K562 (cell line): ENCODE results near the gene SSTR1. TPM values are rescaled to one million over a fixed set of nuclear protein-coding genes. Genes with fewer than 3 reads are reported as not detected.

ENCODE experiments used
- ATAC-seq: fragments of 200-7000 bp; cut with Tn5 transposase; 3 replicates; pipeline ENCODE4 v1.9.1; 2020; ENCODE audit warnings: moderate library complexity
- BruUV-seq: library from RNA; stranded (reverse); fragments of 400-500 nt; replicated peaks from 2 replicates; lab custom pipeline; 2021; lab: Mats Ljungman, UMichigan
- CTCF ChIA-PET: fragments of 300-600 bp; formaldehyde crosslinking; extraction: SDS; loops from one replicate; lab custom pipeline; 2021; ENCODE audit warnings: low intra/inter-chr PET ratio; lab: Yijun Ruan, JAX
- POLR2A ChIA-PET: fragments of 300-600, 350-650 bp; sonication (Branson Sonifier 250); formaldehyde crosslinking; extraction: SDS; loops from one replicate; lab custom pipeline; 2021; ENCODE audit warnings: antibody characterized with exemption, inconsistent platforms; lab: Yijun Ruan, JAX
- DNase-seq, 4 experiments: peaks; one replicate each; pipeline versions ENCODE4 v3.0.0 to v3.0.0-alpha.2; 2011 to 2018; ENCODE audit warnings: low spot score in 3 of 4, mixed read lengths in 3 of 4; ENCODE audit errors: extremely low read depth in 1 of 4
- FAIRE-seq: peaks from 2 replicates; lab custom pipeline; 2011; peaks lifted over from hg19 to GRCh38; lab: Jason Lieb, UNC
- H2AFZ ChIP-seq: 2 replicates; pipeline ENCODE4 v1.6.0; 2011; ENCODE audit warnings: low read depth, low read length, control low read depth, inconsistent platforms
- H3K27ac ChIP-seq: fragments of 200-600 bp; 3 replicates; pipeline ENCODE4 v1.8.0; 2011; ENCODE audit warnings: low read depth, mild to moderate bottlenecking, control low read depth, inconsistent platforms, low read length, moderate library complexity, mixed read lengths; ENCODE audit errors: extremely low read depth
- H3K27me3 ChIP-seq, 2 experiments: fragments of 300-600 bp in 1 of 2; 2 replicates in 1 of 2; 3 replicates in 1 of 2; pipeline versions ENCODE4 v1.6.0 to v1.8.0; 2011; ENCODE audit warnings: inconsistent platforms in 2 of 2, low read length in 2 of 2, mild to moderate bottlenecking in 1 of 2, mixed read lengths in 1 of 2, moderate library complexity in 1 of 2; ENCODE audit not compliant: control insufficient read depth in 2 of 2, insufficient read depth in 2 of 2
- H3K36me3 ChIP-seq: fragments of 300-600 bp; 3 replicates; pipeline ENCODE4 v1.8.0; 2011; ENCODE audit warnings: mild to moderate bottlenecking, low read length, inconsistent platforms; ENCODE audit not compliant: control insufficient read depth, insufficient read depth
- H3K4me1 ChIP-seq, 2 experiments: fragments of 200-600 bp in 1 of 2; replicated peaks in 1 of 2; 2 replicates in 1 of 2; 3 replicates in 1 of 2; pipeline versions ENCODE4 v1.5.1 to v1.8.0; 2011; ENCODE audit warnings: inconsistent platforms in 2 of 2, low read length in 2 of 2, mild to moderate bottlenecking in 1 of 2, mixed read lengths in 1 of 2, moderate library complexity in 1 of 2; ENCODE audit not compliant: control insufficient read depth in 2 of 2, insufficient read depth in 2 of 2
- H3K4me2 ChIP-seq: 2 replicates; pipeline ENCODE4 v1.6.1; 2011; ENCODE audit warnings: low read length, control low read depth, inconsistent platforms, mixed read lengths; ENCODE audit not compliant: insufficient read depth
- H3K4me3 ChIP-seq: fragments of 200-600 bp; sonication (generic), shearing (Covaris generic); 2 replicates; pipeline ENCODE4 v1.5.1; 2016; ENCODE audit warnings: control low read depth, inconsistent platforms
- H3K79me2 ChIP-seq: fragments of 200-600 bp; 3 replicates; pipeline ENCODE4 v1.8.0; 2011; ENCODE audit warnings: low read length, inconsistent platforms; ENCODE audit not compliant: control insufficient read depth, insufficient read depth
- H3K9ac ChIP-seq, 2 experiments: 2 replicates each; pipeline versions ENCODE4 v1.6.0 to v1.6.1; 2011; ENCODE audit warnings: low read depth in 2 of 2, low read length in 2 of 2, control low read depth in 1 of 2, inconsistent platforms in 1 of 2, mild to moderate bottlenecking in 1 of 2, mixed read lengths in 1 of 2; ENCODE audit not compliant: insufficient read depth in 1 of 2
- H3K9me1 ChIP-seq: one replicate; pipeline ENCODE4 v1.6.0; 2011; ENCODE audit warnings: inconsistent platforms, mild to moderate bottlenecking, low read length, moderate library complexity; ENCODE audit not compliant: control insufficient read depth, insufficient read depth
- H3K9me3 ChIP-seq: replicated peaks from 2 replicates; pipeline ENCODE4 v1.5.1; 2011; ENCODE audit warnings: low read depth, low read length, inconsistent platforms; ENCODE audit not compliant: control insufficient read depth, insufficient read depth
- H4K20me1 ChIP-seq: replicated peaks from 2 replicates; pipeline ENCODE4 v1.6.1; 2011; ENCODE audit warnings: low read length, inconsistent platforms, mixed read lengths; ENCODE audit not compliant: control insufficient read depth, insufficient read depth
- FOXJ2 ChIP-seq: fragments of 200-800 bp; sonication (Bioruptor generic); IDR thresholded peaks from 2 replicates; pipeline ENCODE4 v1.6.1; 2016; ENCODE audit warnings: missing genetic modification characterization, missing compliant biosample characterization
- HCFC1 ChIP-seq: IDR thresholded peaks from 2 replicates; pipeline ENCODE4 v1.6.1; 2012; ENCODE audit warnings: low read depth, low read length, improper control_type of control experiment
- KAT8 ChIP-seq: fragments of 450-650 bp; IDR thresholded peaks from 2 replicates; pipeline ENCODE4 v1.6.1; 2016; ENCODE audit warnings: low read depth, mild to moderate bottlenecking
- OTX1 ChIP-seq: fragments of 450-650 bp; formaldehyde crosslinking; IDR thresholded peaks from 2 replicates; pipeline ENCODE4 v1.4.0; 2022; ENCODE audit warnings: mild to moderate bottlenecking
- POLR2AphosphoS2 ChIP-seq: IDR thresholded peaks from 2 replicates; pipeline ENCODE4 v1.6.1; 2012; ENCODE audit warnings: low read length, improper control_type of control experiment
- POLR3G ChIP-seq: IDR thresholded peaks from 2 replicates; pipeline ENCODE4 v1.6.1; 2011; ENCODE audit not compliant: insufficient read length, insufficient replicate concordance; ENCODE audit errors: extremely low read depth
- SAP30 ChIP-seq: fragments of 200-600 bp; sonication (generic); IDR thresholded peaks from 2 replicates; pipeline ENCODE4 v1.6.1; 2012; ENCODE audit warnings: borderline replicate concordance, low read depth, mild to moderate bottlenecking, moderate library complexity, low read length, control low read depth, inconsistent platforms; ENCODE audit not compliant: insufficient read depth, poor library complexity, severe bottlenecking
- SMC3 ChIP-seq: conservative IDR thresholded peaks from 2 replicates; pipeline ENCODE4 v1.6.1; 2011; ENCODE audit warnings: low read depth, low read length, improper control_type of control experiment; ENCODE audit not compliant: insufficient read depth
- STAT5A ChIP-seq: IDR thresholded peaks from 2 replicates; pipeline ENCODE4 v1.6.1; 2012; ENCODE audit warnings: low read length, inconsistent platforms, borderline replicate concordance
- ZNF282 ChIP-seq: sonication (generic); formaldehyde crosslinking; IDR thresholded peaks from 2 replicates; pipeline ENCODE4 v1.8.1; 2023; ENCODE audit warnings: missing genetic modification reagents
- ZNF347 ChIP-seq: fragments of 450-650 bp; formaldehyde crosslinking; IDR thresholded peaks from 2 replicates; pipeline ENCODE4 v1.4.0; 2020; ENCODE audit warnings: low read depth, mild to moderate bottlenecking, moderate library complexity
- ZNF780A ChIP-seq: fragments of 250-450 bp; sonication (Bioruptor Pico); IDR thresholded peaks from 2 replicates; pipeline ENCODE4 v1.5.0; 2021; ENCODE audit warnings: mild to moderate bottlenecking
- WGBS: fragments of 100-300 bp; shearing (Covaris generic); methylation state at CpG from one replicate; pipeline ENCODE4 v1.1.6; 2016; ENCODE audit warnings: low coverage, mixed read lengths; ENCODE audit not compliant: insufficient coverage; ENCODE audit errors: missing lambda C conversion rate; 5-methylcytosine and 5-hydroxymethylcytosine counted together
- in situ Hi-C: fragments of 300-500 bp; cut with MboI; formaldehyde crosslinking; loops from 4 replicates; pipeline ENCODE4 v1.15.0; 2018; ENCODE audit warnings: inconsistent platforms, mixed read lengths
- intact Hi-C: fragments of 100-400 bp; cut with micrococcal nuclease; formaldehyde crosslinking; loops from 2 replicates; pipeline ENCODE4 v1.14.2; 2022
- polyA plus RNA-seq, 8 experiments: library from polyadenylated mRNA; depleted of rRNA in 4 of 8; stranded (reverse) in 5 of 8; unstranded in 3 of 8; fragments of >200 nt; fragmentation: Nextera tagmentation in 2 of 8; fragmentation: Illumina TruSeq in 1 of 8; extraction: Ambion mirVana in 2 of 8; extraction: Trizol in 1 of 8; gene quantifications; 2 replicates each; pipeline versions ENCODE4 v1.2.1 to v1.2.3, GENCODE V29; 2011 to 2014; ENCODE audit warnings: inconsistent platforms in 1 of 8, missing spikeins in 1 of 8
- total RNA-seq, 7 experiments: library from RNA; depleted of rRNA in 6 of 7; stranded (reverse); fragments of >200 nt in 6 of 7; fragmentation: Illumina TruSeq in 2 of 7; extraction: Trizol in 2 of 7; gene quantifications; 2 replicates each; pipeline versions ENCODE4 v1.2.1 to v1.2.3, GENCODE V29; 2011 to 2021; ENCODE audit warnings: low replicate concordance in 1 of 7
- TF ChIP-seq, protein P1 (sequence below): fragments of 450-650 bp; formaldehyde crosslinking; IDR thresholded peaks from 2 replicates; pipeline ENCODE4 v1.4.0; 2022; ENCODE audit warnings: missing genetic modification characterization
- TF ChIP-seq, protein P2 (sequence below): fragments of 450-650 bp; formaldehyde crosslinking; IDR thresholded peaks from 2 replicates; pipeline ENCODE4 v1.4.0; 2022; ENCODE audit warnings: missing genetic modification characterization
- TF ChIP-seq, protein P3 (sequence below): fragments of 450-650 bp; IDR thresholded peaks from 2 replicates; pipeline ENCODE4 v1.7.0; 2016; ENCODE audit warnings: borderline replicate concordance

Gene SSTR1
- total and polyA plus RNA-seq, 9 of the 15 experiments (the other 6 are each of a cell fraction or from before 2014, with no cell fraction given): not detected

DNA sequence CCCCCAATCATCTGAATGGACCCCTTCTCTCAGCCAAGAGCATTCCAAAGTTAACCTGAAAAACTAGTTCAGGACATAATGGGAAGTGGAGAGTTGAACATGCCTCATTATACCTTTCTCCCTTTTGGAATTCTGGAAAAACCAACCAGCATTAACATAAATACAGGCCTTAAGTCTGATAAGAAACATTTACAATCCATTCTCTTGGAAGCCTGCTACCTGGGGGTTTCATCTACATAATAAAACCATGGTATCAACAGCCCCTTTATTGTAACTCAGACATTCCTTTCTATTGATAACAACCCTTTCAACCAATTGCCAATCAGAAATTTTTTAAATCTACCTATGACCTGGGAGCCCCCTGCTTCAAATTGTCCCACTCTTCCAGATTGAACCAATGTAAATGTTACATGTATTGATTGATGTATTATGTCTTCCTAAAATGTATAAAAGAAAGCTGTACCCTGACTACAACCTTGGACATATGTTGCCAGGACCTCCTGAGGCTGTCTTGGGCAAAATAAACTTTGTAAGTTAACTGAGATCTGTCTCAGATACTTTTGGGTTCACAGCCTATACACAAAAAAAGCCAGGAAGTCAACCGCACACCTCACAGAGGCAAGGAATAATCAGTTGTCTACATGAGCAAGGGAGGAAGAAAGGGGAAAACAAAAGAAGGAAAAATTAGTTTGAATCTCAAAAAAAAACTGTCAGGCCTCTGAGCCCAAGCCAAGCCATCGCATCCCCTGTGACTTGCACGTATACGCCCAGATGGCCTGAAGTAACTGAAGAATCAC, 17.6 kb upstream of the SSTR1 start:
- no TSS peak for BruUV-seq
- no peak for TF ChIP-seq OTX1 (CRISPR knock-in tag)
- TF ChIP-seq KAT8: no peak
- no peak for TF ChIP-seq ZNF347
- no peak for TF ChIP-seq SMC3
- TF ChIP-seq STAT5A: no peak
- TF ChIP-seq FOXJ2: no peak
- no peak for TF ChIP-seq POLR3G
- TF ChIP-seq, protein P1, sequence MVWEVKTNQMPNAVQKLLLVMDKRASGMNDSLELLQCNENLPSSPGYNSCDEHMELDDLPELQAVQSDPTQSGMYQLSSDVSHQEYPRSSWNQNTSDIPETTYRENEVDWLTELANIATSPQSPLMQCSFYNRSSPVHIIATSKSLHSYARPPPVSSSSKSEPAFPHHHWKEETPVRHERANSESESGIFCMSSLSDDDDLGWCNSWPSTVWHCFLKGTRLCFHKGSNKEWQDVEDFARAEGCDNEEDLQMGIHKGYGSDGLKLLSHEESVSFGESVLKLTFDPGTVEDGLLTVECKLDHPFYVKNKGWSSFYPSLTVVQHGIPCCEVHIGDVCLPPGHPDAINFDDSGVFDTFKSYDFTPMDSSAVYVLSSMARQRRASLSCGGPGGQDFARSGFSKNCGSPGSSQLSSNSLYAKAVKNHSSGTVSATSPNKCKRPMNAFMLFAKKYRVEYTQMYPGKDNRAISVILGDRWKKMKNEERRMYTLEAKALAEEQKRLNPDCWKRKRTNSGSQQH (CRISPR knock-in tag): no peak
- no peak for TF ChIP-seq SAP30
- TF ChIP-seq, protein P2, sequence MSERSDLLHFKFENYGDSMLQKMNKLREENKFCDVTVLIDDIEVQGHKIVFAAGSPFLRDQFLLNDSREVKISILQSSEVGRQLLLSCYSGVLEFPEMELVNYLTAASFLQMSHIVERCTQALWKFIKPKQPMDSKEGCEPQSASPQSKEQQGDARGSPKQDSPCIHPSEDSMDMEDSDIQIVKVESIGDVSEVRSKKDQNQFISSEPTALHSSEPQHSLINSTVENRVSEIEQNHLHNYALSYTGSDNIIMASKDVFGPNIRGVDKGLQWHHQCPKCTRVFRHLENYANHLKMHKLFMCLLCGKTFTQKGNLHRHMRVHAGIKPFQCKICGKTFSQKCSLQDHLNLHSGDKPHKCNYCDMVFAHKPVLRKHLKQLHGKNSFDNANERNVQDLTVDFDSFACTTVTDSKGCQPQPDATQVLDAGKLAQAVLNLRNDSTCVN (CRISPR knock-in tag): no peak
- TF ChIP-seq ZNF780A (CRISPR knock-in tag): no peak
- TF ChIP-seq ZNF282: no peak
- TF ChIP-seq, protein P3, sequence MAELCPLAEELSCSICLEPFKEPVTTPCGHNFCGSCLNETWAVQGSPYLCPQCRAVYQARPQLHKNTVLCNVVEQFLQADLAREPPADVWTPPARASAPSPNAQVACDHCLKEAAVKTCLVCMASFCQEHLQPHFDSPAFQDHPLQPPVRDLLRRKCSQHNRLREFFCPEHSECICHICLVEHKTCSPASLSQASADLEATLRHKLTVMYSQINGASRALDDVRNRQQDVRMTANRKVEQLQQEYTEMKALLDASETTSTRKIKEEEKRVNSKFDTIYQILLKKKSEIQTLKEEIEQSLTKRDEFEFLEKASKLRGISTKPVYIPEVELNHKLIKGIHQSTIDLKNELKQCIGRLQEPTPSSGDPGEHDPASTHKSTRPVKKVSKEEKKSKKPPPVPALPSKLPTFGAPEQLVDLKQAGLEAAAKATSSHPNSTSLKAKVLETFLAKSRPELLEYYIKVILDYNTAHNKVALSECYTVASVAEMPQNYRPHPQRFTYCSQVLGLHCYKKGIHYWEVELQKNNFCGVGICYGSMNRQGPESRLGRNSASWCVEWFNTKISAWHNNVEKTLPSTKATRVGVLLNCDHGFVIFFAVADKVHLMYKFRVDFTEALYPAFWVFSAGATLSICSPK: no peak
- no peak for TF ChIP-seq HCFC1
- no peak for TF ChIP-seq POLR2AphosphoS2

More for the DNA sequence above, 17.6 kb upstream of the SSTR1 start:
- Histone ChIP-seq H3K27me3 (no peaks in the 10 kb centered on the region), H3K79me2 (no peaks in the 10 kb centered on the region), H3K9me1 (no peaks in the 10 kb centered on the region), H3K9me3 (no peaks in the 10 kb centered on the region), H3K4me3 (no peak overlapping the region), H2AFZ (no peak overlapping the region), H3K4me2 (no peak overlapping the region), H4K20me1 (no peaks in the 10 kb centered on the region), H3K36me3 (no peaks in the 10 kb centered on the region), H3K27ac (no peak overlapping the region), H3K4me1 (no peaks in the 10 kb centered on the region), H3K9ac (no peak overlapping the region)
- intact Hi-C loops: no loop called here
- ATAC-seq: no peak
- no peak for DNase-seq
- FAIRE-seq: no peak
- CTCF ChIA-PET: no interaction called here
- 0% methylated on average over 1 of the region's 4 CpGs for WGBS
- POLR2A ChIA-PET: no interaction called here
- in situ Hi-C loops: no loop called here
